ENCODE measurements around the gene CBLB. TPM values are rescaled to one million over a fixed set of nuclear protein-coding genes. Genes with fewer than 3 reads are reported as not detected.

The CBLB gene
- total RNA-seq, 5 donors from 2014 or later (not counting 1 experiment from before 2014, with no cell fraction given) = 81.3 to 120 (median 99.6) TPM

GRCh38 chr3:105878061-105878460 is 9.2 kb upstream of the CBLB start:
- no CpG with 5 or more reads among the region's 1 CpG for WGBS (ENCODE audit: insufficient coverage)
- no peak overlapping the region for H3K27ac ChIP-seq (ENCODE audit: low read length)
- POLR2A ChIA-PET = interaction anchor here (0.7 to 0.9 kb wide), 2 partner anchors 20 to 304 kb away, joined by 3 read pairs; no protein-coding TSS in a partner anchor

GRCh38 chr3:105877336-105877910 is 8.6 kb upstream of the CBLB start:
- Histone ChIP-seq H3K36me3 (ENCODE audit: control insufficient read depth in 2 of 2, extremely low read depth in 1 of 2, insufficient read depth in 1 of 2, low read length in 1 of 2) (no peaks in the 10 kb centered on the region), H3K27ac (ENCODE audit: low read length) (peak overlapping the region; percentile 60), H3K9me3 (no peaks in the 10 kb centered on the region), H3K4me3 (ENCODE audit: control insufficient read depth in 1 of 2, extremely low read depth in 1 of 2, low read length in 1 of 2) (no peak overlapping the region), H3K27me3 (replicated peaks in 1 of 2; ENCODE audit: control insufficient read depth in 2 of 2, extremely low read depth in 1 of 2, insufficient read depth in 2 of 2, low read length in 1 of 2) (no peaks in the 10 kb centered on the region), H3K4me1 (ENCODE audit: control insufficient read depth in 1 of 2, extremely low read depth in 1 of 2, insufficient read depth in 2 of 2, low read length in 2 of 2) (peaks cover 4 to 19% of the 10 kb centered on the region in 2 experiments)
- H3K9me3 Mint-ChIP-seq = no peaks in the 10 kb centered on the region
- H3K4me1 Mint-ChIP-seq = peaks cover 14 to 30% (median 29%) of the 10 kb centered on the region in 3 donors
- H3K27me3 Mint-ChIP-seq = no peaks in the 10 kb centered on the region
- peak overlapping the region; percentile 44 to 73 (median 59) for H3K4me3 Mint-ChIP-seq
- no CpG with 5 or more reads among the region's 1 CpG for WGBS (ENCODE audit: insufficient coverage)
- CTCF ChIA-PET = no interaction called here
- POLR2A ChIA-PET = interaction anchor here in 1 of 2 donors (0.7 kb wide), 2 partner anchors 19 to 49 kb away, joined by 3 read pairs; no protein-coding TSS in a partner anchor
- H3K27ac Mint-ChIP-seq = peak overlapping the region; percentile 88 to 93
- H3K36me3 Mint-ChIP-seq = peaks cover 4% of the 10 kb centered on the region
- ATAC-seq (replicated peaks in 1 of 4) = peak in 2 of 4 experiments; percentile 45 to 51
- no peak for DNase-seq

More at GRCh38 chr3:105878061-105878460, 9.2 kb upstream of the CBLB start:
- DNase-seq (no peak), ATAC-seq (replicated peaks in 1 of 4) (no peak)
- Histone ChIP-seq H3K4me3 (ENCODE audit: control insufficient read depth in 1 of 2, extremely low read depth in 1 of 2, low read length in 1 of 2) (no peak overlapping the region), H3K4me1 (ENCODE audit: control insufficient read depth in 1 of 2, extremely low read depth in 1 of 2, insufficient read depth in 2 of 2, low read length in 2 of 2) (peaks cover 4 to 19% of the 10 kb centered on the region in 2 experiments), H3K27me3 (replicated peaks in 1 of 2; ENCODE audit: control insufficient read depth in 2 of 2, extremely low read depth in 1 of 2, insufficient read depth in 2 of 2, low read length in 1 of 2) (no peaks in the 10 kb centered on the region), H3K9me3 (no peaks in the 10 kb centered on the region), H3K36me3 (ENCODE audit: control insufficient read depth in 2 of 2, extremely low read depth in 1 of 2, insufficient read depth in 1 of 2, low read length in 1 of 2) (no peaks in the 10 kb centered on the region)
- Mint-ChIP-seq H3K4me3 (peak overlapping the region in 1 of 3 donors; percentile 22), H3K9me3 (no peaks in the 10 kb centered on the region), H3K27ac (peak overlapping the region; percentile 69 to 88), H3K4me1 (peaks cover 15 to 37% (median 34%) of the 10 kb centered on the region in 3 donors), H3K36me3 (no peaks in the 10 kb centered on the region), H3K27me3 (no peaks in the 10 kb centered on the region)
- CTCF ChIA-PET = no interaction called here

GRCh38 chr3:105876780-105877327 is 8.0 kb upstream of the CBLB start:
- Mint-ChIP-seq H3K9me3 (no peaks in the 10 kb centered on the region), H3K4me1 (peaks cover 14 to 30% (median 29%) of the 10 kb centered on the region in 3 donors), H3K27ac (peak overlapping the region; percentile 88 to 93), H3K4me3 (peak overlapping the region; percentile 44 to 73 (median 59)), H3K27me3 (no peaks in the 10 kb centered on the region), H3K36me3 (peaks cover 4% of the 10 kb centered on the region)
- H3K9me3 ChIP-seq = no peaks in the 10 kb centered on the region
- H3K27me3 ChIP-seq (replicated peaks in 1 of 2; ENCODE audit: control insufficient read depth in 2 of 2, extremely low read depth in 1 of 2, insufficient read depth in 2 of 2, low read length in 1 of 2) = no peaks in the 10 kb centered on the region
- peaks cover 4 to 19% of the 10 kb centered on the region in 2 experiments for H3K4me1 ChIP-seq (ENCODE audit: control insufficient read depth in 1 of 2, extremely low read depth in 1 of 2, insufficient read depth in 2 of 2, low read length in 2 of 2)
- H3K27ac ChIP-seq (ENCODE audit: low read length) = peak overlapping the region; percentile 60
- POLR2A ChIA-PET = interaction anchor here in 1 of 2 donors (0.7 kb wide), 1 partner anchor 48 kb away, joined by 3 read pairs; no protein-coding TSS in a partner anchor
- WGBS (ENCODE audit: insufficient coverage) = no CpG with 5 or more reads among the region's 2 CpGs
- CTCF ChIA-PET = interaction anchor here in 1 of 2 donors (0.5 kb wide), 1 partner anchor 732 kb away, joined by 3 read pairs; no protein-coding TSS in a partner anchor
- H3K4me3 ChIP-seq (ENCODE audit: control insufficient read depth in 1 of 2, extremely low read depth in 1 of 2, low read length in 1 of 2) = no peak overlapping the region
- peak; percentile 63 to 78 (median 73) for ATAC-seq (replicated peaks in 1 of 4)
- H3K36me3 ChIP-seq (ENCODE audit: control insufficient read depth in 2 of 2, extremely low read depth in 1 of 2, insufficient read depth in 1 of 2, low read length in 1 of 2) = no peaks in the 10 kb centered on the region
- DNase-seq = peak in 2 of 35 experiments; percentile 15 to 53

- no peaks in the 10 kb centered on the region for H3K27me3 Mint-ChIP-seq
- ATAC-seq (replicated peaks in 1 of 4) (no peak), DNase-seq (no peak)
- Histone ChIP-seq H3K4me1 (ENCODE audit: control insufficient read depth in 1 of 2, extremely low read depth in 1 of 2, insufficient read depth in 2 of 2, low read length in 2 of 2) (peaks cover 9 to 25% of the 10 kb centered on the region in 2 experiments), H3K36me3 (ENCODE audit: control insufficient read depth in 2 of 2, extremely low read depth in 1 of 2, insufficient read depth in 1 of 2, low read length in 1 of 2) (peaks cover 0 to 2% of the 10 kb centered on the region in 2 donors), H3K27ac (ENCODE audit: low read length) (peak overlapping the region; percentile 68), H3K27me3 (replicated peaks in 1 of 2; ENCODE audit: control insufficient read depth in 2 of 2, extremely low read depth in 1 of 2, insufficient read depth in 2 of 2, low read length in 1 of 2) (no peaks in the 10 kb centered on the region), H3K9me3 (no peaks in the 10 kb centered on the region), H3K4me3 (ENCODE audit: control insufficient read depth in 1 of 2, extremely low read depth in 1 of 2, low read length in 1 of 2) (peak overlapping the region; percentile 96 to 98)
- WGBS (ENCODE audit: insufficient coverage) = 80% methylated on average over 1 of the region's 6 CpGs
- CTCF ChIA-PET = interaction anchor here in 1 of 2 donors (0.6 to 0.7 kb wide), 2 partner anchors 26 to 502 kb away, joined by 3 read pairs; no protein-coding TSS in a partner anchor
- H3K36me3 Mint-ChIP-seq = peaks cover 14% of the 10 kb centered on the region
- POLR2A ChIA-PET = no interaction called here
- H3K9me3 Mint-ChIP-seq = no peaks in the 10 kb centered on the region
- H3K27ac Mint-ChIP-seq = peak overlapping the region; percentile 93 to 96
- H3K4me3 Mint-ChIP-seq = peak overlapping the region; percentile 88 to 98 (median 93)
- peaks cover 34 to 45% (median 37%) of the 10 kb centered on the region in 3 donors for H3K4me1 Mint-ChIP-seq
Measured at GRCh38 chr3:105869861-105870755, 1.3 kb upstream of the CBLB start.

DNA sequence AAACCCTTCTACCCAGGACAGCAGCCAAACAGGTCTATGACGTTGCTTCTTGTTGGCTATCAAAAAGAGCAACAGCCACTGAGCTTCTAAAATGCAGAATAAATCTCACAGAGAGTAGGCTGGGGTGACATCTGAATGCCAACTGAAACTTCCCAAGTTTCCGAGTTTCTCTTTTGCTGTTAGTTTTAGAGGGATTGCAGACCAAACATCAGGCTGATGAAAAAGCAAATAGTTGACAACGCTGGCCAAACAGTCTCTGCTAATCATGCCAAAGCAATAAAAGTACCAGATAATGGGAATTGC is 670 bp upstream of the CBLB start:
- peak overlapping the region; percentile 93 to 96 for H3K27ac Mint-ChIP-seq
- no peaks in the 10 kb centered on the region for H3K9me3 Mint-ChIP-seq
- POLR2A ChIA-PET = interaction anchor here in 1 of 2 donors (0.6 to 1.0 kb wide), 4 partner anchors 13 to 181 kb away, joined by 3 read pairs; no protein-coding TSS in a partner anchor
- CTCF ChIA-PET = interaction anchor here in 1 of 2 donors (0.6 to 1.0 kb wide), 4 partner anchors 9 to 502 kb away, joined by 3 read pairs; no protein-coding TSS in a partner anchor
- H3K36me3 ChIP-seq (ENCODE audit: control insufficient read depth in 2 of 2, extremely low read depth in 1 of 2, insufficient read depth in 1 of 2, low read length in 1 of 2) = peaks cover 0 to 5% of the 10 kb centered on the region in 2 donors
- 0% methylated on average over 2 of the region's 3 CpGs for WGBS (ENCODE audit: insufficient coverage)
- no peaks in the 10 kb centered on the region for H3K27me3 ChIP-seq (replicated peaks in 1 of 2; ENCODE audit: control insufficient read depth in 2 of 2, extremely low read depth in 1 of 2, insufficient read depth in 2 of 2, low read length in 1 of 2)
- H3K4me1 Mint-ChIP-seq = peaks cover 40 to 52% (median 40%) of the 10 kb centered on the region in 3 donors
- peak overlapping the region; percentile 96 to 98 for H3K4me3 ChIP-seq (ENCODE audit: control insufficient read depth in 1 of 2, extremely low read depth in 1 of 2, low read length in 1 of 2)
- H3K4me3 Mint-ChIP-seq = peak overlapping the region; percentile 88 to 98 (median 93)
- peak overlapping the region; percentile 68 for H3K27ac ChIP-seq (ENCODE audit: low read length)
- no peaks in the 10 kb centered on the region for H3K9me3 ChIP-seq
- peaks cover 21% of the 10 kb centered on the region for H3K36me3 Mint-ChIP-seq
- ATAC-seq (replicated peaks in 1 of 4) = no peak
- H3K27me3 Mint-ChIP-seq = no peaks in the 10 kb centered on the region
- peaks cover 9 to 28% of the 10 kb centered on the region in 2 experiments for H3K4me1 ChIP-seq (ENCODE audit: control insufficient read depth in 1 of 2, extremely low read depth in 1 of 2, insufficient read depth in 2 of 2, low read length in 2 of 2)
- DNase-seq = no peak
